HCT116 (cell line): ENCODE data around the gene POLRMT. TPM values are rescaled to one million over a fixed set of nuclear protein-coding genes. Genes with fewer than 3 reads are reported as not detected.

Experiments
- ATAC-seq: fragments of 200-7000 bp; cut with Tn5 transposase; 2 replicates; pipeline ENCODE4 v1.9.1; 2020; ENCODE audit warnings: mild to moderate bottlenecking, moderate library complexity
- BruUV-seq: library from RNA; stranded (reverse); fragments of 400-500 nt; replicated peaks from 2 replicates; lab custom pipeline; 2021; lab: Mats Ljungman, UMichigan
- CTCF ChIA-PET: fragments of 300-600 bp; sonication (Branson Sonifier 250); formaldehyde crosslinking; loops from one replicate; lab custom pipeline; 2021; ENCODE audit warnings: antibody characterized with exemption; lab: Charles Lee
- POLR2A ChIA-PET: fragments of 300-600, 350-600 bp; sonication (Branson Sonifier 250); formaldehyde crosslinking; loops from one replicate; lab custom pipeline; 2021; ENCODE audit warnings: antibody characterized with exemption; lab: Charles Lee
- RAD21 ChIA-PET, 2 experiments: fragments of 300-600 bp; sonication (Branson Sonifier 250); formaldehyde crosslinking; loops; one replicate each; lab custom pipeline; 2023; ENCODE audit warnings: low total read pairs in 2 of 2; ENCODE audit not compliant: uncharacterized antibody in 2 of 2, unreplicated experiment in 2 of 2, low non-redundant PET in 1 of 2; lab: Charles Lee
- DNase-seq: peaks from one replicate; pipeline ENCODE4 v3.0.0-alpha.2; 2010; ENCODE audit warnings: low read depth, low spot score
- H2AFZ ChIP-seq: fragments of 200-600 bp; shearing (Covaris generic), sonication (generic); 2 replicates; pipeline ENCODE4 v1.6.1; 2017; ENCODE audit warnings: low read depth, mixed run types, mixed read lengths, antibody characterized with exemption, low read length; ENCODE audit not compliant: poor library complexity, severe bottlenecking
- H3K27ac ChIP-seq: 2 replicates; pipeline ENCODE4 v1.5.1; 2012; ENCODE audit warnings: low read depth, low read length
- H3K27me3 ChIP-seq: fragments of 200-600 bp; sonication (generic); 2 replicates; pipeline ENCODE4 v1.6.1; 2016; ENCODE audit warnings: mixed run types, low read length, mixed read lengths; ENCODE audit not compliant: insufficient read depth
- H3K36me3 ChIP-seq, 2 experiments: fragments of 200-500 bp in 1 of 2; fragments of 200-600 bp in 1 of 2; sonication (Bioruptor generic) in 1 of 2; sonication (generic) in 1 of 2; 2 replicates each; pipeline versions ENCODE4 v1.5.1 to v1.6.1; 2014 to 2016; ENCODE audit warnings: low read length in 2 of 2, inconsistent platforms in 1 of 2, mixed read lengths in 1 of 2, mixed run types in 1 of 2; ENCODE audit not compliant: insufficient read depth in 2 of 2, control insufficient read depth in 1 of 2
- H3K4me1 ChIP-seq, 2 experiments: fragments of 200-600 bp in 1 of 2; sonication (generic) in 1 of 2; 2 replicates each; pipeline versions ENCODE4 v1.5.1 to v1.6.1; 2012 to 2017; ENCODE audit warnings: low read length in 2 of 2, inconsistent platforms in 1 of 2, mild to moderate bottlenecking in 1 of 2, mixed read lengths in 1 of 2, mixed run types in 1 of 2, moderate library complexity in 1 of 2; ENCODE audit not compliant: insufficient read depth in 2 of 2, control insufficient read depth in 1 of 2
- H3K4me2 ChIP-seq: fragments of 200-600 bp; sonication (generic); 2 replicates; pipeline ENCODE4 v1.6.1; 2017; ENCODE audit warnings: mixed run types, low read length, mixed read lengths
- H3K4me3 ChIP-seq, 2 experiments: fragments of 200-600 bp in 1 of 2; sonication (generic) in 1 of 2; replicated peaks in 1 of 2; 2 replicates each; pipeline ENCODE4 v1.5.1; 2011 to 2016; ENCODE audit warnings: low read length in 2 of 2, control low read depth in 1 of 2, low read depth in 1 of 2, mild to moderate bottlenecking in 1 of 2, mixed read lengths in 1 of 2, mixed run types in 1 of 2
- H3K79me2 ChIP-seq: fragments of 200-600 bp; sonication (generic); 2 replicates; pipeline ENCODE4 v1.6.1; 2017; ENCODE audit warnings: mild to moderate bottlenecking, mixed run types, low read length, moderate library complexity, mixed read lengths; ENCODE audit not compliant: insufficient read depth
- H3K9ac ChIP-seq: fragments of 200-600 bp; sonication (generic); 2 replicates; pipeline ENCODE4 v1.6.1; 2016; ENCODE audit warnings: low read length, mixed read lengths
- H3K9me2 ChIP-seq: fragments of 200-600 bp; sonication (generic), shearing (Covaris generic); 2 replicates; pipeline ENCODE4 v1.6.1; 2017; ENCODE audit warnings: mixed run types, mild to moderate bottlenecking, moderate library complexity; ENCODE audit not compliant: insufficient read depth
- H3K9me3 ChIP-seq, 2 experiments: fragments of 200-500 bp in 1 of 2; fragments of 200-600 bp in 1 of 2; sonication (Bioruptor generic) in 1 of 2; sonication (generic) in 1 of 2; 2 replicates each; pipeline ENCODE4 v1.6.1; 2014 to 2017; ENCODE audit warnings: low read length in 2 of 2, mixed read lengths in 2 of 2, inconsistent platforms in 1 of 2, low read depth in 1 of 2, mild to moderate bottlenecking in 1 of 2, mixed run types in 1 of 2, moderate library complexity in 1 of 2; ENCODE audit not compliant: control insufficient read depth in 1 of 2, insufficient read depth in 1 of 2
- H4K20me1 ChIP-seq: fragments of 200-600 bp; sonication (generic), shearing (Covaris generic); 2 replicates; pipeline ENCODE4 v1.6.1; 2017; ENCODE audit warnings: mixed run types, mild to moderate bottlenecking, moderate library complexity; ENCODE audit not compliant: insufficient read depth
- CBX3 ChIP-seq: IDR thresholded peaks from 2 replicates; pipeline ENCODE4 v1.6.1; 2012; ENCODE audit warnings: low read depth
- ELF1 ChIP-seq: IDR thresholded peaks from 2 replicates; pipeline ENCODE4 v1.6.1; 2012; ENCODE audit warnings: low read depth, borderline replicate concordance
- EZH2 ChIP-seq: fragments of 200-600 bp; sonication (generic); IDR thresholded peaks from 2 replicates; pipeline ENCODE4 v1.6.1; 2017; ENCODE audit warnings: antibody characterized with exemption, mixed run types
- EZH2phosphoT487 ChIP-seq: fragments of 200-600 bp; IDR thresholded peaks from 2 replicates; pipeline ENCODE4 v1.6.1; 2018; ENCODE audit warnings: antibody characterized with exemption, borderline replicate concordance
- JUND ChIP-seq: IDR thresholded peaks from 2 replicates; pipeline ENCODE4 v1.6.1; 2012
- MAX ChIP-seq: IDR thresholded peaks from 2 replicates; pipeline ENCODE4 v1.6.1; 2012
- POLR2A ChIP-seq: IDR thresholded peaks from 2 replicates; pipeline ENCODE4 v1.7.0; 2011; ENCODE audit warnings: borderline replicate concordance; ENCODE audit not compliant: insufficient read depth, insufficient read length; ENCODE audit errors: extremely low read depth
- RAD21 ChIP-seq: IDR thresholded peaks from 2 replicates; pipeline ENCODE4 v1.6.1; 2012; ENCODE audit warnings: low read depth, mild to moderate bottlenecking
- REST ChIP-seq: IDR thresholded peaks from 2 replicates; pipeline ENCODE4 v1.6.1; 2012; ENCODE audit warnings: low read depth
- SIN3A ChIP-seq: IDR thresholded peaks from 2 replicates; pipeline ENCODE4 v1.6.1; 2012; ENCODE audit warnings: low read depth
- SP1 ChIP-seq: IDR thresholded peaks from 2 replicates; pipeline ENCODE4 v1.6.1; 2012; ENCODE audit warnings: low read depth
- TCF7L2 ChIP-seq: IDR thresholded peaks from 2 replicates; pipeline ENCODE4 v1.7.0; 2011; ENCODE audit warnings: borderline replicate concordance, inconsistent platforms; ENCODE audit not compliant: insufficient read depth, insufficient read length; ENCODE audit errors: extremely low read depth
- YY1 ChIP-seq: IDR thresholded peaks from 2 replicates; pipeline ENCODE4 v1.6.1; 2011; ENCODE audit warnings: low read length, low read depth, moderate library complexity, mild to moderate bottlenecking; ENCODE audit not compliant: insufficient replicate concordance; ENCODE audit errors: extremely low read depth
- ZBTB33 ChIP-seq: IDR thresholded peaks from 2 replicates; pipeline ENCODE4 v1.6.1; 2011; ENCODE audit warnings: mild to moderate bottlenecking, low read length, moderate library complexity; ENCODE audit not compliant: insufficient replicate concordance; ENCODE audit errors: extremely low read depth
- ZNF274 ChIP-seq: fragments of 200-500 bp; sonication (Bioruptor generic); IDR thresholded peaks from 2 replicates; pipeline ENCODE4 v1.6.1; 2014; ENCODE audit warnings: mild to moderate bottlenecking, low read depth, low read length, inconsistent platforms
- intact Hi-C: fragments of 100-400 bp; cut with micrococcal nuclease; formaldehyde crosslinking; loops from 2 replicates; pipeline ENCODE4 v1.10.0; 2022
- total RNA-seq: library from RNA; stranded (reverse); gene quantifications from one replicate; pipeline ENCODE4 v1.2.1, GENCODE V29; 2021; ENCODE audit not compliant: unreplicated experiment

The POLRMT gene
- total RNA-seq, 1 experiment from 2014 or later, result 138 TPM

- H3K9me2 ChIP-seq, result no peaks in the 10 kb centered on the region
- ChIA-PET POLR2A (no interaction called here), RAD21 (no interaction called here), CTCF (no interaction called here)
- no peaks in the 10 kb centered on the region; a peak in 2 of 4 replicates for H3K4me1 ChIP-seq
- H3K9me3 ChIP-seq, result no peaks in the 10 kb centered on the region
- TF ChIP-seq JUND, result no peak
- no peak for TF ChIP-seq CBX3
- no peak for TF ChIP-seq ZBTB33
- no peak for TF ChIP-seq REST
- TF ChIP-seq POLR2A, result no peak
- TF ChIP-seq SIN3A, result no peak
- no peak for TF ChIP-seq RAD21
- no peak for TF ChIP-seq MAX
- no peak for TF ChIP-seq SP1
- TF ChIP-seq YY1, result no peak
- TF ChIP-seq EZH2phosphoT487, result no peak
- no peak for TF ChIP-seq EZH2
- TF ChIP-seq ELF1, result no peak
- TF ChIP-seq ZNF274, result no peak
- TF ChIP-seq TCF7L2, result no peak
- BruUV-seq, result no TSS peak
- intact Hi-C loops, result no loop called here
- DNase-seq (no peak), ATAC-seq (no peak)
- H3K79me2 ChIP-seq, result peaks cover 44% of the 10 kb centered on the region
- no peaks in the 10 kb centered on the region for H4K20me1 ChIP-seq
- no peak overlapping the region for H3K9ac ChIP-seq
- H3K36me3 ChIP-seq, result peaks cover 19 to 40% of the 10 kb centered on the region in 2 experiments
- no peak overlapping the region for H3K4me3 ChIP-seq
- H2AFZ ChIP-seq, result no peak overlapping the region
- no peaks in the 10 kb centered on the region for H3K27me3 ChIP-seq
- H3K4me2 ChIP-seq, result no peak overlapping the region
- H3K27ac ChIP-seq, result no peak overlapping the region; the same call in 1 of the 2 replicates
Observed at GRCh38 chr19:581399-582111, 51.8 kb downstream of the POLRMT start.
